H9 (cell line): ENCODE data around the gene KLC1. TPM values are rescaled to one million over a fixed set of nuclear protein-coding genes. Genes with fewer than 3 reads are reported as not detected.

Experiments used
- DNase-seq: peaks from one replicate; pipeline ENCODE4 v3.0.0-alpha.2; 2017
- H2AFZ ChIP-seq: one replicate; pipeline ENCODE4 v1.6.1; 2013; ENCODE audit warnings: mild to moderate bottlenecking, low read length, control low read depth, moderate library complexity
- H2AK5ac ChIP-seq: 2 replicates; pipeline ENCODE4 v1.6.1; 2013; ENCODE audit warnings: low read length, control low read depth, mixed read lengths; ENCODE audit not compliant: insufficient read length
- H2BK120ac ChIP-seq: one replicate; pipeline ENCODE4 v1.6.1; 2013; ENCODE audit warnings: low read depth, mild to moderate bottlenecking, low read length, control low read depth, inconsistent platforms; ENCODE audit not compliant: poor library complexity, severe bottlenecking
- H2BK12ac ChIP-seq: 2 replicates; pipeline ENCODE4 v1.6.1; 2013; ENCODE audit warnings: low read length, control low read depth, mixed read lengths, low read depth; ENCODE audit not compliant: insufficient read length
- H2BK15ac ChIP-seq: 2 replicates; pipeline ENCODE4 v1.6.1; 2013; ENCODE audit warnings: low read depth, low read length, control low read depth
- H2BK20ac ChIP-seq: one replicate; pipeline ENCODE4 v1.6.1; 2013; ENCODE audit warnings: low read depth, mild to moderate bottlenecking, low read length, control low read depth, inconsistent platforms; ENCODE audit not compliant: poor library complexity, severe bottlenecking
- H2BK5ac ChIP-seq: 2 replicates; pipeline ENCODE4 v1.6.1; 2013; ENCODE audit warnings: low read length, control low read depth, mixed read lengths; ENCODE audit not compliant: insufficient read length
- H3K14ac ChIP-seq: 2 replicates; pipeline ENCODE4 v1.6.1; 2013; ENCODE audit warnings: low read length, control low read depth; ENCODE audit not compliant: insufficient read depth
- H3K18ac ChIP-seq: 2 replicates; pipeline ENCODE4 v1.6.1; 2013; ENCODE audit warnings: low read depth, mild to moderate bottlenecking, mixed read lengths, low read length, control low read depth; ENCODE audit not compliant: insufficient read length
- H3K23ac ChIP-seq: 2 replicates; pipeline ENCODE4 v1.6.1; 2013; ENCODE audit warnings: low read length, control low read depth, mixed read lengths, low read depth; ENCODE audit not compliant: insufficient read length
- H3K23me2 ChIP-seq: 2 replicates; pipeline ENCODE4 v1.6.1; 2013; ENCODE audit warnings: low read depth, mild to moderate bottlenecking, mixed read lengths, low read length, control low read depth; ENCODE audit not compliant: insufficient read length, poor library complexity, severe bottlenecking
- H3K27ac ChIP-seq: 2 replicates; pipeline ENCODE4 v1.5.1; 2013; ENCODE audit warnings: low read length, control low read depth, mixed read lengths, low read depth; ENCODE audit not compliant: insufficient read length
- H3K27me3 ChIP-seq: 2 replicates; pipeline ENCODE4 v1.6.1; 2013; ENCODE audit warnings: low read length, control low read depth, inconsistent platforms; ENCODE audit not compliant: insufficient read depth
- H3K4ac ChIP-seq: 2 replicates; pipeline ENCODE4 v1.6.1; 2013; ENCODE audit warnings: low read depth, mild to moderate bottlenecking, control low read depth, inconsistent platforms, low read length, moderate library complexity
- H3K4me1 ChIP-seq: 2 replicates; pipeline ENCODE4 v1.6.1; 2013; ENCODE audit warnings: low read length, control low read depth, inconsistent platforms; ENCODE audit not compliant: insufficient read depth
- H3K4me2 ChIP-seq: 2 replicates; pipeline ENCODE4 v1.6.1; 2013; ENCODE audit warnings: low read length, control low read depth, mixed read lengths; ENCODE audit not compliant: insufficient read length, insufficient read depth
- H3K56ac ChIP-seq: 2 replicates; pipeline ENCODE4 v1.6.1; 2013; ENCODE audit warnings: low read depth, mild to moderate bottlenecking, mixed read lengths, low read length, control low read depth; ENCODE audit not compliant: insufficient read length
- H3K79me1 ChIP-seq: 2 replicates; pipeline ENCODE4 v1.6.1; 2013; ENCODE audit warnings: low read depth, mild to moderate bottlenecking, moderate library complexity, low read length, control low read depth, inconsistent platforms; ENCODE audit not compliant: insufficient read depth, poor library complexity, severe bottlenecking
- H3K79me2 ChIP-seq: 2 replicates; pipeline ENCODE4 v1.6.1; 2013; ENCODE audit warnings: low read length, control low read depth, inconsistent platforms; ENCODE audit not compliant: insufficient read depth
- H3K9ac ChIP-seq: 2 replicates; pipeline ENCODE4 v1.6.1; 2013; ENCODE audit warnings: low read length, control low read depth, mixed read lengths; ENCODE audit not compliant: insufficient read length; ENCODE audit errors: extremely low read depth
- H3K9me3 ChIP-seq: one replicate; pipeline ENCODE4 v1.6.1; 2013; ENCODE audit warnings: low read depth, low read length, inconsistent platforms; ENCODE audit not compliant: control insufficient read depth
- H3T11ph ChIP-seq: one replicate; pipeline ENCODE4 v1.6.1; 2013; ENCODE audit warnings: mild to moderate bottlenecking, low read length, control low read depth, inconsistent platforms
- H4K20me1 ChIP-seq: one replicate; pipeline ENCODE4 v1.6.1; 2013; ENCODE audit not compliant: control insufficient read depth, insufficient read length, insufficient read depth
- H4K5ac ChIP-seq: 2 replicates; pipeline ENCODE4 v1.6.1; 2013; ENCODE audit warnings: low read depth, mild to moderate bottlenecking, mixed read lengths, low read length, control low read depth; ENCODE audit not compliant: insufficient read length
- H4K8ac ChIP-seq: replicated peaks from 2 replicates; pipeline ENCODE4 v1.6.1; 2013; ENCODE audit warnings: low read length, control low read depth, mixed read lengths, low read depth; ENCODE audit not compliant: insufficient read length
- H4K91ac ChIP-seq: 2 replicates; pipeline ENCODE4 v1.6.1; 2013; ENCODE audit warnings: low read depth, mild to moderate bottlenecking, moderate library complexity, mixed read lengths, low read length, control low read depth; ENCODE audit not compliant: insufficient read length
- H3K27ac Mint-ChIP-seq, 3 experiments: 2 replicates in 2 of 3; 3 replicates in 1 of 3; pipeline ENCODE4 v1.8.0; 2020 to 2021; ENCODE audit warnings: mixed read lengths in 3 of 3, mild to moderate bottlenecking in 1 of 3, moderate library complexity in 1 of 3
- H3K27me3 Mint-ChIP-seq: 2 replicates; pipeline ENCODE4 v1.8.0; 2021; ENCODE audit warnings: low read depth, mild to moderate bottlenecking, moderate library complexity, mixed read lengths
- H3K36me3 Mint-ChIP-seq, 3 experiments: 2 replicates in 2 of 3; 3 replicates in 1 of 3; pipeline ENCODE4 v1.8.0; 2020 to 2021; ENCODE audit warnings: low read depth in 3 of 3, mixed read lengths in 3 of 3; ENCODE audit not compliant: insufficient read depth in 1 of 3
- H3K4me1 Mint-ChIP-seq, 2 experiments: 2 replicates each; pipeline ENCODE4 v1.8.0; 2020; ENCODE audit warnings: mixed read lengths in 2 of 2
- H3K4me3 Mint-ChIP-seq, 2 experiments: 2 replicates in 1 of 2; 3 replicates in 1 of 2; pipeline ENCODE4 v1.8.0; 2020 to 2021; ENCODE audit warnings: mild to moderate bottlenecking in 2 of 2, mixed read lengths in 2 of 2, moderate library complexity in 1 of 2
- H3K9me3 Mint-ChIP-seq, 2 experiments: 2 replicates in 1 of 2; 3 replicates in 1 of 2; pipeline ENCODE4 v1.8.0; 2020; ENCODE audit warnings: mild to moderate bottlenecking in 2 of 2, mixed read lengths in 2 of 2, moderate library complexity in 1 of 2
- CTCF ChIP-seq: fragments of 200-600 bp; sonication (generic); conservative IDR thresholded peaks from 3 replicates; pipeline ENCODE4 v1.8.0; 2021; ENCODE audit warnings: antibody characterized with exemption, mild to moderate bottlenecking
- WGBS: extraction: QIAGEN DNeasy Blood & Tissue Kit; methylation state at CpG from one replicate; pipeline ENCODE4 v1.1.7; 2013; ENCODE audit warnings: missing lambda C conversion rate, low lambda C conversion rate, mixed read lengths; ENCODE audit not compliant: insufficient read length; ENCODE audit errors: extremely low coverage; 5-methylcytosine and 5-hydroxymethylcytosine counted together
- total RNA-seq: library from RNA; stranded (reverse); gene quantifications from 2 replicates; pipeline ENCODE4 v1.2.1, GENCODE V29; 2021

The KLC1 gene
- total RNA-seq, 1 experiment from 2014 or later, result 143 TPM

GRCh38 chr14:103669370-103669769 is 40.4 kb downstream of the KLC1 start:
- Histone ChIP-seq H4K91ac (no peak overlapping the region), H2BK12ac (no peak overlapping the region), H3K4me2 (no peak overlapping the region), H3K23me2 (no peaks in the 10 kb centered on the region), H3K79me1 (no peaks in the 10 kb centered on the region), H3K18ac (no peak overlapping the region), H2AFZ (no peak overlapping the region), H4K5ac (no peak overlapping the region), H3K23ac (no peak overlapping the region), H3K4me1 (no peaks in the 10 kb centered on the region), H4K20me1 (no peaks in the 10 kb centered on the region), H3K9ac (no peak overlapping the region), H3K79me2 (no peaks in the 10 kb centered on the region), H2BK120ac (no peak overlapping the region), H3K27ac (no peak overlapping the region), H3K14ac (no peak overlapping the region), H4K8ac (no peak overlapping the region), H2BK5ac (no peak overlapping the region), H3K56ac (no peak overlapping the region), H2BK20ac (no peak overlapping the region), H3K9me3 (no peaks in the 10 kb centered on the region), H3T11ph (no peak overlapping the region), H2BK15ac (no peak overlapping the region), H3K4ac (no peak overlapping the region), H3K27me3 (no peaks in the 10 kb centered on the region), H2AK5ac (no peak overlapping the region)
- H3K27me3 Mint-ChIP-seq, result no peaks in the 10 kb centered on the region
- TF ChIP-seq CTCF, result no peak
- DNase-seq, result no peak
- WGBS, result 100% methylated on average over 1 of the region's 2 CpGs
- no peak overlapping the region for H3K4me3 Mint-ChIP-seq
- H3K9me3 Mint-ChIP-seq, result no peaks in the 10 kb centered on the region
- H3K36me3 Mint-ChIP-seq, result peaks cover 38 to 80% (median 59%) of the 10 kb centered on the region in 3 experiments; a peak in 6 of 7 replicates
- no peak overlapping the region for H3K27ac Mint-ChIP-seq
- H3K4me1 Mint-ChIP-seq, result no peaks in the 10 kb centered on the region
